OCI-LY7 (cell line): ENCODE measurements around the gene HJV.
"Not testable (repeated sequence)": the region's sequence is repeated elsewhere in the genome, so short reads cannot be mapped to it uniquely, and the experiment has no call there.

Experiments used
- EZH2phosphoT487 ChIP-seq: fragments of 200-600 bp; sonication (generic); IDR thresholded peaks from 2 replicates; pipeline ENCODE4 v1.6.1; 2018; ENCODE audit warnings: low read depth, borderline replicate concordance, mild to moderate bottlenecking, mixed run types, antibody characterized with exemption, low read length, moderate library complexity, mixed read lengths
- TF ChIP-seq, protein P1 (sequence below): fragments of 200-600 bp; sonication (generic); conservative IDR thresholded peaks from 2 replicates; pipeline ENCODE4 v1.5.1; 2014; ENCODE audit warnings: mild to moderate bottlenecking, antibody characterized with exemption, low read length, moderate library complexity, mixed read lengths

DNA sequence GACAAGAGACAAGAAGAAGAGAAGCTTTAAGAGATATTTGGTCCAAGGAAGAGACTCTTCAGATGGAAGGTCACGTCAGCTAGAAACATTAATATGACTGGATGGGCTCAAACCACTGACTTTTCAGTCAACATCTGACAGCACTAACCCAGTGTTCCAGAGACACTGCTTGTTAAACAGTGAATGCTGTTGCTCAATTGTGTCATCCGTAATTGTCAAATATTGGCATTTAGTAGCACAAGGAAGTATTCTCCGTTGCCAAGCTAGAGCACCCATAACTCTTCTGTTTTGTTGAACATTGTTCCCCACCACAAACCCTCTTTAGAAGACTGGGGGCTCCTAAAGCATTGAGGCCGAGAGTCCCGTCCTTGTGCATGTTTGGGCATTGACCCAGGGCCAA lies 37.6 kb upstream of the HJV start:
- TF ChIP-seq, protein P1, sequence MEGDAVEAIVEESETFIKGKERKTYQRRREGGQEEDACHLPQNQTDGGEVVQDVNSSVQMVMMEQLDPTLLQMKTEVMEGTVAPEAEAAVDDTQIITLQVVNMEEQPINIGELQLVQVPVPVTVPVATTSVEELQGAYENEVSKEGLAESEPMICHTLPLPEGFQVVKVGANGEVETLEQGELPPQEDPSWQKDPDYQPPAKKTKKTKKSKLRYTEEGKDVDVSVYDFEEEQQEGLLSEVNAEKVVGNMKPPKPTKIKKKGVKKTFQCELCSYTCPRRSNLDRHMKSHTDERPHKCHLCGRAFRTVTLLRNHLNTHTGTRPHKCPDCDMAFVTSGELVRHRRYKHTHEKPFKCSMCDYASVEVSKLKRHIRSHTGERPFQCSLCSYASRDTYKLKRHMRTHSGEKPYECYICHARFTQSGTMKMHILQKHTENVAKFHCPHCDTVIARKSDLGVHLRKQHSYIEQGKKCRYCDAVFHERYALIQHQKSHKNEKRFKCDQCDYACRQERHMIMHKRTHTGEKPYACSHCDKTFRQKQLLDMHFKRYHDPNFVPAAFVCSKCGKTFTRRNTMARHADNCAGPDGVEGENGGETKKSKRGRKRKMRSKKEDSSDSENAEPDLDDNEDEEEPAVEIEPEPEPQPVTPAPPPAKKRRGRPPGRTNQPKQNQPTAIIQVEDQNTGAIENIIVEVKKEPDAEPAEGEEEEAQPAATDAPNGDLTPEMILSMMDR: not testable (repeated sequence)
- TF ChIP-seq EZH2phosphoT487: not testable (repeated sequence)
